GM12878 (cell line): ENCODE measurements around the gene RBMS3. TPM values are rescaled to one million over a fixed set of nuclear protein-coding genes. Genes with fewer than 3 reads are reported as not detected.

Experiments used
- ATAC-seq: fragments of 200-7000 bp; cut with Tn5 transposase; 3 replicates; pipeline ENCODE4 v1.9.1; 2020; ENCODE audit warnings: mild to moderate bottlenecking, moderate library complexity
- BruUV-seq: library from RNA; stranded (reverse); fragments of 400-500 nt; replicated peaks from 2 replicates; lab custom pipeline; 2021; lab: Mats Ljungman, UMichigan
- CTCF ChIA-PET: fragments of 300-600 bp; sonication (Branson Sonifier 250); formaldehyde crosslinking; extraction: SDS; loops from one replicate; lab custom pipeline; 2021; ENCODE audit warnings: inconsistent platforms; lab: Yijun Ruan, JAX
- POLR2A ChIA-PET: fragments of 350-600 bp; formaldehyde crosslinking; extraction: SDS; loops from one replicate; lab custom pipeline; 2021; ENCODE audit warnings: inconsistent platforms; lab: Charles Lee
- RAD21 ChIA-PET: fragments of 300-600 bp; sonication (Branson Sonifier 250); formaldehyde crosslinking; loops from one replicate; lab custom pipeline; 2023; ENCODE audit warnings: antibody characterized with exemption; ENCODE audit not compliant: unreplicated experiment; lab: Charles Lee
- SMC1A ChIA-PET: fragments of 300-600 bp; sonication (Branson Sonifier 250); formaldehyde crosslinking; loops from one replicate; lab custom pipeline; 2023; ENCODE audit not compliant: unreplicated experiment, uncharacterized antibody; lab: Charles Lee
- DNase-seq: peaks from one replicate; pipeline ENCODE4 v3.0.0-alpha.2; 2011; ENCODE audit warnings: low read depth, low spot score
- FAIRE-seq: peaks from 3 replicates; lab custom pipeline; 2011; peaks lifted over from hg19 to GRCh38; lab: Jason Lieb, UNC
- H2AFZ ChIP-seq: 2 replicates; pipeline ENCODE4 v1.6.0; 2011; ENCODE audit warnings: low read depth, low read length, control low read depth; ENCODE audit not compliant: control insufficient read depth
- H3K27ac ChIP-seq: 2 replicates; pipeline ENCODE4 v1.5.1; 2011; ENCODE audit warnings: control low read depth; ENCODE audit not compliant: control insufficient read depth, insufficient read depth
- H3K27me3 ChIP-seq, 2 experiments: replicated peaks in 1 of 2; 2 replicates each; pipeline versions ENCODE4 v1.6.0 to v1.6.1; 2011; ENCODE audit warnings: low read length in 1 of 2; ENCODE audit not compliant: control insufficient read depth in 2 of 2, insufficient read depth in 2 of 2
- H3K36me3 ChIP-seq, 2 experiments: 2 replicates each; pipeline ENCODE4 v1.5.1; 2011; ENCODE audit warnings: low read length in 1 of 2; ENCODE audit not compliant: control insufficient read depth in 2 of 2, insufficient read depth in 2 of 2
- H3K4me1 ChIP-seq: 2 replicates; pipeline ENCODE4 v1.6.1; 2011; ENCODE audit warnings: mild to moderate bottlenecking, low read length, moderate library complexity, mixed read lengths; ENCODE audit not compliant: control insufficient read depth, insufficient read depth
- H3K4me2 ChIP-seq: 2 replicates; pipeline ENCODE4 v1.6.0; 2011; ENCODE audit warnings: control low read depth; ENCODE audit not compliant: control insufficient read depth, insufficient read depth
- H3K4me3 ChIP-seq: fragments of 200-600 bp; sonication (generic); 2 replicates; pipeline ENCODE4 v1.5.1; 2016
- H3K79me2 ChIP-seq: 2 replicates; pipeline ENCODE4 v1.6.0; 2011; ENCODE audit warnings: low read length; ENCODE audit not compliant: control insufficient read depth, insufficient read depth
- H3K9ac ChIP-seq: 2 replicates; pipeline ENCODE4 v1.8.0; 2011; ENCODE audit warnings: low read length, control low read depth, mixed read lengths; ENCODE audit not compliant: control insufficient read depth, insufficient read depth
- H3K9me3 ChIP-seq: replicated peaks from 3 replicates; pipeline ENCODE4 v1.5.1; 2011; ENCODE audit warnings: mild to moderate bottlenecking, low read length; ENCODE audit not compliant: control insufficient read depth, insufficient read depth
- H4K20me1 ChIP-seq: 2 replicates; pipeline ENCODE4 v1.6.0; 2011; ENCODE audit not compliant: control insufficient read depth, insufficient read depth
- ATF7 ChIP-seq: fragments of 450-650 bp; IDR thresholded peaks from 2 replicates; pipeline ENCODE4 v1.6.1; 2016; ENCODE audit warnings: low read depth, mild to moderate bottlenecking
- CBX3 ChIP-seq: fragments of 200-600 bp; sonication (generic); IDR thresholded peaks from 2 replicates; pipeline ENCODE4 v1.6.1; 2016; ENCODE audit warnings: low read depth, borderline replicate concordance
- CHD2 ChIP-seq: IDR thresholded peaks from 2 replicates; pipeline ENCODE4 v1.6.1; 2011; ENCODE audit warnings: low read depth, low read length, improper control_type of control experiment, borderline replicate concordance
- CREM ChIP-seq: IDR thresholded peaks from 2 replicates; pipeline ENCODE4 v1.6.1; 2014; ENCODE audit warnings: antibody characterized with exemption, low read depth
- EGR1 ChIP-seq, 2 experiments: IDR thresholded peaks; 1 replicate in 1 of 2; 2 replicates in 1 of 2; pipeline ENCODE4 v1.6.1; 2011 to 2012; ENCODE audit warnings: low read depth in 2 of 2, low read length in 2 of 2, borderline replicate concordance in 1 of 2, mild to moderate bottlenecking in 1 of 2, moderate library complexity in 1 of 2
- EZH2 ChIP-seq: IDR thresholded peaks from 2 replicates; pipeline ENCODE4 v1.6.1; 2012; ENCODE audit warnings: low read depth, mild to moderate bottlenecking, control low read depth, inconsistent platforms, low read length, borderline replicate concordance; ENCODE audit not compliant: control insufficient read depth
- GABPA ChIP-seq: IDR thresholded peaks from 2 replicates; pipeline ENCODE4 v1.6.1; 2014; ENCODE audit warnings: antibody characterized with exemption, low read depth, mild to moderate bottlenecking, inconsistent platforms
- HDAC2 ChIP-seq: fragments of 200-600 bp; sonication (generic); IDR thresholded peaks from 2 replicates; pipeline ENCODE4 v1.6.1; 2017
- MEF2B ChIP-seq: fragments of 450-650 bp; IDR thresholded peaks from 2 replicates; pipeline ENCODE4 v1.6.1; 2018; ENCODE audit warnings: mild to moderate bottlenecking, moderate library complexity; ENCODE audit not compliant: partially characterized antibody, poor library complexity, severe bottlenecking
- MYB ChIP-seq: fragments of 150-350 bp; IDR thresholded peaks from 2 replicates; pipeline ENCODE4 v1.6.1; 2014; ENCODE audit warnings: mild to moderate bottlenecking, low read depth, low read length, borderline replicate concordance
- POLR2AphosphoS2 ChIP-seq: IDR thresholded peaks from 2 replicates; pipeline ENCODE4 v1.6.1; 2011; ENCODE audit warnings: low read depth, mild to moderate bottlenecking, low read length, improper control_type of control experiment, moderate library complexity
- SKIL ChIP-seq: fragments of 450-650 bp; IDR thresholded peaks from 2 replicates; pipeline ENCODE4 v1.6.1; 2017; ENCODE audit warnings: mild to moderate bottlenecking, low read depth, inconsistent platforms; ENCODE audit not compliant: poor library complexity, severe bottlenecking
- SMC3 ChIP-seq: IDR thresholded peaks from 2 replicates; pipeline ENCODE4 v1.6.1; 2011; ENCODE audit warnings: low read length, improper control_type of control experiment, borderline replicate concordance
- ZNF622 ChIP-seq: fragments of 450-650 bp; IDR thresholded peaks from 2 replicates; pipeline ENCODE4 v1.6.1; 2017; ENCODE audit warnings: mild to moderate bottlenecking, inconsistent platforms
- ZNF687 ChIP-seq: fragments of 450-650 bp; IDR thresholded peaks from 2 replicates; pipeline ENCODE4 v1.6.1; 2017; ENCODE audit warnings: mild to moderate bottlenecking, moderate library complexity
- ZSCAN29 ChIP-seq: fragments of 450-650 bp; IDR thresholded peaks from 2 replicates; pipeline ENCODE4 v1.6.1; 2017; ENCODE audit warnings: mild to moderate bottlenecking, moderate library complexity
- ZZZ3 ChIP-seq: IDR thresholded peaks from 2 replicates; pipeline ENCODE4 v1.6.1; 2011; ENCODE audit warnings: low read depth; ENCODE audit not compliant: control insufficient read depth, insufficient read length
- WGBS: methylation state at CpG from one replicate; pipeline ENCODE4 v1.1.6; 2016; ENCODE audit warnings: low lambda C conversion rate; ENCODE audit not compliant: insufficient replicate concordance, insufficient coverage; ENCODE audit errors: missing lambda C conversion rate; 5-methylcytosine and 5-hydroxymethylcytosine counted together
- in situ Hi-C: fragments of 300-500 bp; cut with MboI; formaldehyde crosslinking; loops from 9 replicates; pipeline ENCODE4 v1.14.3; 2018; ENCODE audit warnings: mixed read lengths
- intact Hi-C: fragments of 100-400 bp; cut with micrococcal nuclease; formaldehyde crosslinking; loops from one replicate; pipeline ENCODE4 v1.14.2; 2022; ENCODE audit not compliant: unreplicated experiment
- polyA plus RNA-seq, 11 experiments: library from polyadenylated mRNA; depleted of rRNA in 4 of 11; unstranded in 6 of 11; stranded (reverse) in 5 of 11; fragments of >200 nt; fragmentation: Nextera tagmentation in 4 of 11; fragmentation: Illumina TruSeq in 1 of 11; extraction: Ambion mirVana in 4 of 11; extraction: Trizol in 1 of 11; gene quantifications; 1 replicate in 1 of 11; 2 replicates in 10 of 11; pipeline versions ENCODE4 v1.2.1 to v1.2.3, GENCODE V29; 2011 to 2016; ENCODE audit warnings: inconsistent platforms in 2 of 11, missing spikeins in 2 of 11, low read depth in 1 of 11
- total RNA-seq, 4 experiments: library from RNA; depleted of rRNA in 3 of 4; stranded (reverse); fragments of >200 nt in 3 of 4; fragmentation: Illumina TruSeq in 1 of 4; extraction: Trizol in 1 of 4; gene quantifications; 2 replicates each; pipeline versions ENCODE4 v1.2.1 to v1.2.3, GENCODE V29; 2013 to 2021

RBMS3 gene
- total and polyA plus RNA-seq, 10 of the 15 experiments (the other 5 are each of a cell fraction or from before 2014, with no cell fraction given), result 0.79 to 4.7 (median 3.1) TPM

GRCh38 chr3:29852767-29853166 lies 571.9 kb downstream of the RBMS3 start (continued):
- TF ChIP-seq SKIL, result no peak
- TF ChIP-seq ZZZ3, result no peak
- no peak for TF ChIP-seq CHD2

GRCh38 chr3:29853841-29854397 lies 573.0 kb downstream of the RBMS3 start:
- WGBS, result 65% methylated on average over 7 of the region's 7 CpGs
- no peak for FAIRE-seq
- no peak for TF ChIP-seq POLR2AphosphoS2
- TF ChIP-seq EGR1 (IDR thresholded peaks at IDR 0.05; ENCODE audit: borderline replicate concordance in 1 of 2, low read depth in 2 of 2, low read length in 2 of 2), result no peak
- TF ChIP-seq MYB, result no peak
- TF ChIP-seq EZH2, result no peak
- no peak for TF ChIP-seq SMC3
- no peak for TF ChIP-seq HDAC2
- TF ChIP-seq ZNF687, result no peak
- TF ChIP-seq GABPA, result no peak
- no peak for TF ChIP-seq ZSCAN29
- no peak for TF ChIP-seq MEF2B
- no peak for TF ChIP-seq CREM
- no peak for TF ChIP-seq ATF7
- TF ChIP-seq ZNF622, result no peak
- no peak for TF ChIP-seq CBX3

More at GRCh38 chr3:29853841-29854397, 573.0 kb downstream of the RBMS3 start:
- DNase-seq (no peak), ATAC-seq (no peak)
- H3K79me2 ChIP-seq, result no peaks in the 10 kb centered on the region
- H3K27ac ChIP-seq, result no peak overlapping the region
- POLR2A ChIA-PET, result interaction anchor here (0.6 to 0.7 kb wide), 2 partner anchors 364 to 527 kb away, joined by 4 to 9 read pairs; no protein-coding TSS in a partner anchor
- intact Hi-C loops (no loop called here), in situ Hi-C loops (no loop called here)
- no TSS peak for BruUV-seq
- SMC1A ChIA-PET, result interaction anchor here (0.6 to 1.2 kb wide), 3 partner anchors 17 to 235 kb away, joined by 3 read pairs; no protein-coding TSS in a partner anchor
- no peaks in the 10 kb centered on the region for H3K27me3 ChIP-seq
- no peak overlapping the region for H3K4me3 ChIP-seq
- no peak overlapping the region for H3K9ac ChIP-seq
- no peaks in the 10 kb centered on the region for H3K4me1 ChIP-seq
- RAD21 ChIA-PET, result no interaction called here
- H2AFZ ChIP-seq, result no peak overlapping the region
- H3K4me2 ChIP-seq, result no peak overlapping the region
- no peaks in the 10 kb centered on the region for H3K9me3 ChIP-seq
- no peaks in the 10 kb centered on the region for H3K36me3 ChIP-seq
- H4K20me1 ChIP-seq, result no peaks in the 10 kb centered on the region
- CTCF ChIA-PET, result interaction anchor here (0.7 to 1.5 kb wide), 2 partner anchors 37 to 183 kb away, joined by 3 read pairs; no protein-coding TSS in a partner anchor
